ENCODE measurements around the gene FBLN1.

The FBLN1 gene

GRCh38 chr22:45576730-45577464, 74.2 kb downstream of the FBLN1 start:
- Mint-ChIP-seq H3K27ac (no peak overlapping the region), H3K36me3 (no peaks in the 10 kb centered on the region), H3K4me3 (no peak overlapping the region), H3K9me3 (no peaks in the 10 kb centered on the region), H3K4me1 (no peaks in the 10 kb centered on the region), H3K27me3 (peaks cover 6% of the 10 kb centered on the region)
- DNase-seq, result no peak
- CTCF ChIA-PET, result interaction anchor here (1.0 to 2.2 kb wide), 9 partner anchors 9 to 545 kb away, joined by 3 to 12 read pairs (median 4); no protein-coding TSS in a partner anchor

- Mint-ChIP-seq H3K27me3 (peaks cover 6% of the 10 kb centered on the region), H3K4me1 (peaks cover 2% of the 10 kb centered on the region), H3K9me3 (no peaks in the 10 kb centered on the region), H3K27ac (no peak overlapping the region), H3K36me3 (no peaks in the 10 kb centered on the region), H3K4me3 (no peak overlapping the region)
- DNase-seq, result peak; percentile 84
- CTCF ChIA-PET, result interaction anchor here (0.7 to 2.2 kb wide), 13 partner anchors 10 to 544 kb away, joined by 3 to 12 read pairs (median 4); no protein-coding TSS in a partner anchor
Observed at GRCh38 chr22:45577746-45578523, 75.3 kb downstream of the FBLN1 start.

DNA sequence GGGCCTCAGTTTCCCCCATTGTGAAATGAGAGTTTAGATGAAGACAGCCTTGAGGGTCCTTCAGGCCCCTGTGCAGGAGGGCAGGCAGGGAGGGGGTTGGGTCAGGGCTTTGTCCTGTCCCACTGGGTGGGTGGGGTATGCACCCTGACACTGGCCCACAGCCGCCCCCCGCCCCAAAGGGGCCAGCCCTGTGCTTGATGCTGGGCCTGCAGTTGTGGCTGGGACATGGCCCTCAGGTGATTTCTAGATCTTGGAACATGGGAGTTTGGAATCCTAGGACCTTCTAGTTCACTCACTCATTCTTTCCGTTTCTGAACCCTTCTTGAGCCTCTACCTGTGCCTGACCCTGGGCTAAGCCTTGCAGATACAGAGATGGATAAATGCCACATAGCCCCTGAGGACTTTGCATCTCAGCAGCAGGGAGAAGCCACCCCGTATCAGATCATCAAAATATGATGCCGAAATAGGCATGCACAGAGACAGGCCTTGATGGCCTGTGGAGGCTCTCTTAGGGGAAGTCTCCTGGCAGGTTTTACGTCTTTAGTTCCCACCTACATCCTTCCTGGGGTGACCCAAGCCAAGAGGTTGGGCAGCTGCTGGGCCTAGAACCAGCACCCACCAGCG, 76.0 kb downstream of the FBLN1 start:
- no peak for DNase-seq
- Mint-ChIP-seq H3K4me1 (peaks cover 8% of the 10 kb centered on the region), H3K9me3 (no peaks in the 10 kb centered on the region), H3K27ac (no peak overlapping the region), H3K36me3 (no peaks in the 10 kb centered on the region), H3K27me3 (peaks cover 6% of the 10 kb centered on the region), H3K4me3 (no peak overlapping the region)
- CTCF ChIA-PET, result interaction anchor here (0.7 to 2.2 kb wide), 8 partner anchors 11 to 284 kb away, joined by 3 to 12 read pairs (median 4); no protein-coding TSS in a partner anchor

DNA sequence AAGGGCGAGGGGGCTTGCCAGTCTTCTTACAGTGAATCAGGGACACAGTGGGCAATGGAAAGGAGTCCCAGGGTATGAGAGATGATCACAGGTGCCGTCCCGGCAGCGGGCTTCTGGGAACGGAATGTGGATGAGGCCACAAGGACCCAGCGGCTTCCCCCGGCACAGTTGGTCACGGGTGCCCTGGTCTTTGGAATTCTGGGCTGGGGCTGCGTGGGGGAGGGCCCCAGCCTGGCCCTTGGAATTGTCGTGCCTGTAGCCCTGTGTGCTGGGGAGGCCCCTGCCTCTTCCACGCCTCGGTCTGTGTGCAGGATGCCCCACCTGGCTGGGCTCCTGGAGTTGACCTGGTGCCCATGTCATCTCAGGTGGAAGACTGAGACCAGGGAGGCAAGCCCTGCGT, 76.6 kb downstream of the FBLN1 start:
- Mint-ChIP-seq H3K36me3 (no peaks in the 10 kb centered on the region), H3K27ac (no peak overlapping the region), H3K4me3 (no peak overlapping the region), H3K9me3 (no peaks in the 10 kb centered on the region), H3K4me1 (peaks cover 9% of the 10 kb centered on the region), H3K27me3 (peaks cover 6% of the 10 kb centered on the region)
- CTCF ChIA-PET, result no interaction called here
- no peak for DNase-seq

- Mint-ChIP-seq H3K36me3 (no peaks in the 10 kb centered on the region), H3K4me3 (no peak overlapping the region), H3K4me1 (peaks cover 9% of the 10 kb centered on the region), H3K27me3 (peaks cover 6% of the 10 kb centered on the region), H3K9me3 (no peaks in the 10 kb centered on the region), H3K27ac (no peak overlapping the region)
- CTCF ChIA-PET, result no interaction called here
- no peak for DNase-seq
Observed at GRCh38 chr22:45579806-45580725, 77.4 kb downstream of the FBLN1 start.

- no peak for DNase-seq
- H3K4me3 Mint-ChIP-seq, result no peak overlapping the region
- peaks cover 6% of the 10 kb centered on the region for H3K27me3 Mint-ChIP-seq
- CTCF ChIA-PET, result no interaction called here
- H3K36me3 Mint-ChIP-seq, result no peaks in the 10 kb centered on the region
- H3K9me3 Mint-ChIP-seq, result no peaks in the 10 kb centered on the region
- peaks cover 9% of the 10 kb centered on the region for H3K4me1 Mint-ChIP-seq
- no peak overlapping the region for H3K27ac Mint-ChIP-seq
Observed at GRCh38 chr22:45580726-45581381, 78.2 kb downstream of the FBLN1 start.

DNA sequence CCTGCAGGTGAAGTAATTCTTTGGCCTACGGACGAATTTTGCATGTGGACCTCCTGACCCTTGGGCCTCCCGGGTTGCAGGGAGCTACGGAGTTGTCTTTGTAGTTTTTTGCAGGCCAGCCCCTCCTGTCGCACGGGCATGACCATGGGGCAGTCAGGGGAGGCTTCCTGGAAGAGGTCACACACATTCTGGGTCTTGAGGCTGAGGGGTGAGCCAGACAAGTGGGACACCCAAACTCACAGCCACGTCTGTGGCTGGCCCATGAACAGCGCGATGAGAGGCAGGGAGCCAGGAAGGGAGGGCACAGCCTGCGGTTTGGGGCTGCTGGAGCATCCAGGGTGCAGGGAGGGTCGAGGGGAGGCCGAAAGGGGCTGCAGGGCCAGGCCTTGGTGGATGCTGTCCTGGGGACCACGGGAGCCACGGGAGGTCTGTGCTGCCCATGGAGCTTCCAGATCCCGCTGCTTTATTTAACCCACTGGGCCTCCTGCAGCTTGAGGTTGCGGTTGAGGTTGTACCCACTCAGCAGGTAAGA, 78.9 kb downstream of the FBLN1 start:
- Mint-ChIP-seq H3K27ac (no peak overlapping the region), H3K27me3 (peaks cover 6% of the 10 kb centered on the region), H3K36me3 (no peaks in the 10 kb centered on the region), H3K4me1 (peaks cover 9% of the 10 kb centered on the region), H3K4me3 (no peak overlapping the region), H3K9me3 (no peaks in the 10 kb centered on the region)
- no peak for DNase-seq
- CTCF ChIA-PET, result no interaction called here

GRCh38 chr22:45582236-45582954, 79.7 kb downstream of the FBLN1 start:
- H3K27ac Mint-ChIP-seq, result no peak overlapping the region
- no peaks in the 10 kb centered on the region for H3K36me3 Mint-ChIP-seq
- DNase-seq, result no peak
- CTCF ChIA-PET, result no interaction called here
- no peak overlapping the region for H3K4me3 Mint-ChIP-seq
- H3K4me1 Mint-ChIP-seq, result peaks cover 9% of the 10 kb centered on the region
- peaks cover 6% of the 10 kb centered on the region for H3K27me3 Mint-ChIP-seq
- H3K9me3 Mint-ChIP-seq, result no peaks in the 10 kb centered on the region

DNA sequence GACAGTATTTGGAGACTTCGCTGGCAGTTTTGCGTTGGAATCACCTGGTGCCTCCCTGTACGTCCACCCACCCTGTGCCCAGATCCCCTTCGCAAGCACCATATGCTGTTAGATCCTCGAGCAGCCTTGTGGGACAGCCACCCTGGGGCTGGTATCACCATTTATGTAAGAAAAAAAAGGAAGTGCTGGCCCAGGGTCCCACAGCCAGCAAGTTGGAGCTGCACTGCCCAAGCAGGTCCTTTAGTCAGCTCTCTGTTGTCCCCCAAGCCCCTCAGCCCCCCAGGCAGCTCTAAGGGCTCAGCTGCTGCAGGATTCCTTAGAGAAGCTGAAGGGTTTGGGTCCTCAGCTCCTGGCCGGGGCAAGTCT, 80.3 kb downstream of the FBLN1 start:
- DNase-seq, result no peak
- Mint-ChIP-seq H3K9me3 (no peaks in the 10 kb centered on the region), H3K4me3 (no peak overlapping the region), H3K36me3 (no peaks in the 10 kb centered on the region), H3K4me1 (peaks cover 9% of the 10 kb centered on the region), H3K27ac (no peak overlapping the region), H3K27me3 (peaks cover 6% of the 10 kb centered on the region)
- CTCF ChIA-PET, result no interaction called here

- Mint-ChIP-seq H3K27ac (peak overlapping the region; percentile 2), H3K4me3 (no peak overlapping the region), H3K4me1 (peaks cover 9% of the 10 kb centered on the region), H3K9me3 (no peaks in the 10 kb centered on the region), H3K36me3 (no peaks in the 10 kb centered on the region), H3K27me3 (peaks cover 9% of the 10 kb centered on the region)
- CTCF ChIA-PET, result no interaction called here
- DNase-seq, result peak; percentile 36
Observed at GRCh38 chr22:45583504-45583903, 80.8 kb downstream of the FBLN1 start.

GRCh38 chr22:45584121-45584570, 81.5 kb downstream of the FBLN1 start:
- Mint-ChIP-seq H3K27me3 (peaks cover 3% of the 10 kb centered on the region), H3K27ac (no peak overlapping the region), H3K36me3 (no peaks in the 10 kb centered on the region), H3K4me3 (no peak overlapping the region), H3K9me3 (no peaks in the 10 kb centered on the region), H3K4me1 (peaks cover 9% of the 10 kb centered on the region)
- CTCF ChIA-PET, result no interaction called here
- no peak for DNase-seq

DNA sequence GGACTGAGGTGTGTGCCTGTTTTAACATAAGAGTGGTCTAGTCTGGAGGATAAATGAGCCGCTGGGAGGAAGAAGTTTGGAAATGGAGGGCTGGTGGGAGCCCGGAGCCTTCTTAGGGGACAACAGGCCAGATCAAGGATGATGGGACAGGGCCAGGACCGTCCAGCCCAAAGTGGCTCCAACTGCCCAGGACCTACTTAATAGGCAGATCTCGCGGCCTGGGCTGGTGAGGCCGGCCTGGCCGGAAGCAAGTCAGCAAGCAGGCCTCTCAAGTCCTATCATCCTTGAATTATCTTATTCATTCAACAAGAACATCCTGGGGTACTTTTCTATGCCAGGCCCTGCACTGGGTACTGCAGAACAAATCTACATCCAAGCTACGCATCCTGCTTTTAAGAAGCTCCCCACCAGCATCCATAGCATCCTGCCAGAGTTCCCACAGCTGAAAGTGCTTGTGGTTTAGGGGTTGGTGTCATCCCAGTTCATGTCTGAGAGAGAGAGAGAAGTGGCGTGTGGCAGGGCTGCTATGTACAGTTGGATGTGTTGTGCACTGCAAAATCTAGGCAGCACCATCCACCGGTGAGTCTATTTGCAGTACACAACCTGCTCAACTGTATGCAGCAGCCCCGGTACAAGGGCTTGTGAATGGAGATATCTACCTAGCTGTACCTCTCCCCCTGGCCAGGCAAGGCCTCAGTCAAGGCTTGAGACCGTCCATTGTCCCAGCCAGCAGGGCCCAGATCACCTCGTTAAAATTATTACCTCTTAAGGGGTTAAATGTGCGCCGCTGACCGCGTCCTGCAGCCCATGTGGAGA, 82.1 kb downstream of the FBLN1 start:
- H3K9me3 Mint-ChIP-seq, result no peaks in the 10 kb centered on the region
- no peak overlapping the region for H3K27ac Mint-ChIP-seq
- CTCF ChIA-PET, result no interaction called here
- H3K36me3 Mint-ChIP-seq, result no peaks in the 10 kb centered on the region
- H3K27me3 Mint-ChIP-seq, result peaks cover 3% of the 10 kb centered on the region
- no peak overlapping the region for H3K4me3 Mint-ChIP-seq
- peaks cover 9% of the 10 kb centered on the region for H3K4me1 Mint-ChIP-seq
- DNase-seq, result no peak

Data from activated naive CD4-positive, alpha-beta T cell treated with anti-CD3 and anti-CD28 coated beads, Interleukin-2, amount 10 ng/mL, durations not matched to agents 7 days and 5 days (primary cell).